Renal cortical epithelial cell (primary cell): ENCODE data around the gene WFDC8. TPM values are rescaled to one million over a fixed set of nuclear protein-coding genes. Genes with fewer than 3 reads are reported as not detected.

Experiments
- total RNA-seq: library from RNA; depleted of rRNA; stranded (reverse); fragments of >200 nt; gene quantifications from 2 replicates; pipeline ENCODE4 v1.2.3, GENCODE V29; 2014

Gene WFDC8
- total RNA-seq, 1 donor from 2014 or later = not detected

Other genes with a start within 250 kb of the WFDC8 start
- 500 and 534 TPM in 2 replicates for gene SDC4, start 230.9 kb downstream of the WFDC8 start, total RNA-seq
- 23.6 and 41.0 TPM in 2 replicates for gene SYS1, start 216.1 kb downstream of the WFDC8 start, total RNA-seq
- not detected in 2 replicates for gene TP53TG5, start 201.0 kb downstream of the WFDC8 start, total RNA-seq
- gene DBNDD2, start 171.0 kb downstream of the WFDC8 start, total RNA-seq = 7.1 and 18.4 TPM in 2 replicates
- gene PIGT, start 163.1 kb downstream of the WFDC8 start, total RNA-seq = 16.3 and 32.9 TPM in 2 replicates
- gene WFDC2, start 109.5 kb downstream of the WFDC8 start, total RNA-seq = 1.6 and 25.0 TPM in 2 replicates
- not detected in 2 replicates for gene SPINT3, start 63.7 kb downstream of the WFDC8 start, total RNA-seq
- gene WFDC6, start 39.8 kb downstream of the WFDC8 start, total RNA-seq = not detected in 2 replicates
- gene EPPIN, start 31.9 kb downstream of the WFDC8 start, total RNA-seq = not detected in 2 replicates
- not detected in 2 replicates for gene WFDC10A, start 50.5 kb upstream of the WFDC8 start, total RNA-seq
- gene WFDC9, start 52.0 kb upstream of the WFDC8 start, total RNA-seq = not detected in 2 replicates
- gene WFDC11, start 91.0 kb upstream of the WFDC8 start, total RNA-seq = not detected in 2 replicates
- gene WFDC13, start 122.8 kb upstream of the WFDC8 start, total RNA-seq = not detected in 2 replicates
- not detected in 2 replicates for gene WFDC10B, start 125.7 kb upstream of the WFDC8 start, total RNA-seq
- gene SPINT4, start 143.1 kb upstream of the WFDC8 start, total RNA-seq = not detected in 2 replicates
- 0.50 and 3.5 TPM in 2 replicates for gene WFDC3, start 212.6 kb upstream of the WFDC8 start, total RNA-seq
- gene DNTTIP1, start 212.7 kb upstream of the WFDC8 start, total RNA-seq = 13.3 and 14.2 TPM in 2 replicates
- gene UBE2C, start 233.4 kb upstream of the WFDC8 start, total RNA-seq = 0.75 and 16.7 TPM in 2 replicates
- not detected in 2 replicates for gene TNNC2, start 248.0 kb upstream of the WFDC8 start, total RNA-seq